Measurements from ENCODE around the gene KRT6B. TPM values are rescaled to one million over a fixed set of nuclear protein-coding genes. Genes with fewer than 3 reads are reported as not detected.

KRT6B gene
- polyA plus RNA-seq, 1 donor from 2014 or later, result not detected

DNA sequence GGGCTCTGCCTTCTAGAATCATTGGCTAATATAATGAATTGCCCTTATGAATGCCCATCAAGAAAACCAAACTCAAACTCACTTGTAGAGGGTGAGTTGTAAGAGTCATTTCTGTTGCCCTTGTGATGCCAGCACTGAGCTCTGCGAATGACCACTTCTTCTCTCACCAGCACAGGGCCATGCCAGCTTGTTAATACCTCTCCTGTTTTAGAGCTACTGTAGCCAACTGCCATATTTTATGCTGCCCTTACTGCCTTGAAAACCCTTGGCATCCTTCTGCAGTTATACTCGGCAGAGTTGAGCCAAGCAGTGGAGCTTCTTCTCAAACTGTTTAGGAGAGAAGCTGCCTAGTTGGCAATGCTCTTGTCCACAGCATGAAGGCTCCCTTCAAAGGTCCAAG, 25.9 kb downstream of the KRT6B start:
- Histone ChIP-seq H3K9me3 (ENCODE audit: low read length) (no peaks in the 10 kb centered on the region), H3K9ac (ENCODE audit: low read length) (no peak overlapping the region), H3K79me2 (replicated peaks; ENCODE audit: insufficient read depth, low read length) (no peaks in the 10 kb centered on the region)

DNA sequence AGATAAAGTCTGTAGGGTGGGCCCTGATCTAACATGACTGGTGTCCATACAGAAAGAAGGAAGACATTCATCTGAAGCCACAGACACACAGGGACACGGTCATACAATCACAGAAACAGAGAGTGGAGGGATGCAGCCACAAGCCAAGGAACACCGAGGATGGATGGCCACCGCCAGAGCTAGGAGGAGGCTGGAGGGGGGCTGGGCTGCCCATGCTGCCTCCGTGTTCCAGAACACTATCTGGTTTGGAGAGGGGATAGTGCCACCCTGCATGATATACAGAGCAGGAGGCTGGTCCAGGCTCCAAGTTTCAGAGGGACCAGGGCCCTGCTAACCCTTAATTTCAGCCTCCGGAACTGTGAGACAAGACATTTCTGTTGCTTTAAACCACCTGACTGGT, 26.5 kb downstream of the KRT6B start:
- no peaks in the 10 kb centered on the region for H3K9me3 ChIP-seq (ENCODE audit: low read length)
- no peaks in the 10 kb centered on the region for H3K9me2 ChIP-seq (ENCODE audit: insufficient read depth, low read length)
- no peak for TF ChIP-seq TAF1 (IDR thresholded peaks at IDR 0.05; ENCODE audit: low read depth)
- TF ChIP-seq, protein P1, sequence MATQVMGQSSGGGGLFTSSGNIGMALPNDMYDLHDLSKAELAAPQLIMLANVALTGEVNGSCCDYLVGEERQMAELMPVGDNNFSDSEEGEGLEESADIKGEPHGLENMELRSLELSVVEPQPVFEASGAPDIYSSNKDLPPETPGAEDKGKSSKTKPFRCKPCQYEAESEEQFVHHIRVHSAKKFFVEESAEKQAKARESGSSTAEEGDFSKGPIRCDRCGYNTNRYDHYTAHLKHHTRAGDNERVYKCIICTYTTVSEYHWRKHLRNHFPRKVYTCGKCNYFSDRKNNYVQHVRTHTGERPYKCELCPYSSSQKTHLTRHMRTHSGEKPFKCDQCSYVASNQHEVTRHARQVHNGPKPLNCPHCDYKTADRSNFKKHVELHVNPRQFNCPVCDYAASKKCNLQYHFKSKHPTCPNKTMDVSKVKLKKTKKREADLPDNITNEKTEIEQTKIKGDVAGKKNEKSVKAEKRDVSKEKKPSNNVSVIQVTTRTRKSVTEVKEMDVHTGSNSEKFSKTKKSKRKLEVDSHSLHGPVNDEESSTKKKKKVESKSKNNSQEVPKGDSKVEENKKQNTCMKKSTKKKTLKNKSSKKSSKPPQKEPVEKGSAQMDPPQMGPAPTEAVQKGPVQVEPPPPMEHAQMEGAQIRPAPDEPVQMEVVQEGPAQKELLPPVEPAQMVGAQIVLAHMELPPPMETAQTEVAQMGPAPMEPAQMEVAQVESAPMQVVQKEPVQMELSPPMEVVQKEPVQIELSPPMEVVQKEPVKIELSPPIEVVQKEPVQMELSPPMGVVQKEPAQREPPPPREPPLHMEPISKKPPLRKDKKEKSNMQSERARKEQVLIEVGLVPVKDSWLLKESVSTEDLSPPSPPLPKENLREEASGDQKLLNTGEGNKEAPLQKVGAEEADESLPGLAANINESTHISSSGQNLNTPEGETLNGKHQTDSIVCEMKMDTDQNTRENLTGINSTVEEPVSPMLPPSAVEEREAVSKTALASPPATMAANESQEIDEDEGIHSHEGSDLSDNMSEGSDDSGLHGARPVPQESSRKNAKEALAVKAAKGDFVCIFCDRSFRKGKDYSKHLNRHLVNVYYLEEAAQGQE (IDR thresholded peaks at IDR 0.05; ENCODE audit: borderline replicate concordance), result no peak
- TF ChIP-seq RAD21 (conservative IDR thresholded peaks at IDR 0.05), result no peak
- no peak for TF ChIP-seq POLR2AphosphoS5 (IDR thresholded peaks at IDR 0.05)
- TF ChIP-seq, protein P2, sequence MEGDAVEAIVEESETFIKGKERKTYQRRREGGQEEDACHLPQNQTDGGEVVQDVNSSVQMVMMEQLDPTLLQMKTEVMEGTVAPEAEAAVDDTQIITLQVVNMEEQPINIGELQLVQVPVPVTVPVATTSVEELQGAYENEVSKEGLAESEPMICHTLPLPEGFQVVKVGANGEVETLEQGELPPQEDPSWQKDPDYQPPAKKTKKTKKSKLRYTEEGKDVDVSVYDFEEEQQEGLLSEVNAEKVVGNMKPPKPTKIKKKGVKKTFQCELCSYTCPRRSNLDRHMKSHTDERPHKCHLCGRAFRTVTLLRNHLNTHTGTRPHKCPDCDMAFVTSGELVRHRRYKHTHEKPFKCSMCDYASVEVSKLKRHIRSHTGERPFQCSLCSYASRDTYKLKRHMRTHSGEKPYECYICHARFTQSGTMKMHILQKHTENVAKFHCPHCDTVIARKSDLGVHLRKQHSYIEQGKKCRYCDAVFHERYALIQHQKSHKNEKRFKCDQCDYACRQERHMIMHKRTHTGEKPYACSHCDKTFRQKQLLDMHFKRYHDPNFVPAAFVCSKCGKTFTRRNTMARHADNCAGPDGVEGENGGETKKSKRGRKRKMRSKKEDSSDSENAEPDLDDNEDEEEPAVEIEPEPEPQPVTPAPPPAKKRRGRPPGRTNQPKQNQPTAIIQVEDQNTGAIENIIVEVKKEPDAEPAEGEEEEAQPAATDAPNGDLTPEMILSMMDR (IDR thresholded peaks at IDR 0.05; ENCODE audit: poor library complexity, severe bottlenecking), result no peak
- no peak for TF ChIP-seq MXI1 (conservative IDR thresholded peaks at IDR 0.05; ENCODE audit: poor library complexity, severe bottlenecking)
- no peak for TF ChIP-seq EZH2 (IDR thresholded peaks at IDR 0.05; ENCODE audit: borderline replicate concordance, insufficient read depth, low read length, poor library complexity, severe bottlenecking)
- no peak for TF ChIP-seq EP300 (conservative IDR thresholded peaks at IDR 0.05; ENCODE audit: poor library complexity, severe bottlenecking)
- TF ChIP-seq SMC3 (conservative IDR thresholded peaks at IDR 0.05; ENCODE audit: poor library complexity), result no peak
- H3K27ac ChIP-seq (ENCODE audit: low read length), result no peak overlapping the region
- H3F3A ChIP-seq (ENCODE audit: insufficient read depth, low read length, poor library complexity, severe bottlenecking), result no peaks in the 10 kb centered on the region
- no peak overlapping the region for H3K4me3 ChIP-seq (ENCODE audit: low read length)
- no peak overlapping the region for H2AFZ ChIP-seq (ENCODE audit: low read depth, low read length)
- H3K27me3 ChIP-seq (ENCODE audit: insufficient read depth, low read depth, low read length), result no peaks in the 10 kb centered on the region
- no peaks in the 10 kb centered on the region for H3K36me3 ChIP-seq (ENCODE audit: insufficient read depth, low read length)
- no peak overlapping the region for H3K4me2 ChIP-seq (ENCODE audit: low read length)
- no peaks in the 10 kb centered on the region for H4K20me1 ChIP-seq (ENCODE audit: insufficient read depth)
- no peaks in the 10 kb centered on the region for H3K79me2 ChIP-seq (replicated peaks; ENCODE audit: insufficient read depth, low read length)
- no peak overlapping the region for H3K9ac ChIP-seq (ENCODE audit: low read length)

More for the DNA sequence above, 25.9 kb downstream of the KRT6B start:
- Histone ChIP-seq H3K36me3 (ENCODE audit: insufficient read depth, low read length) (no peaks in the 10 kb centered on the region), H3K4me3 (ENCODE audit: low read length) (no peak overlapping the region), H3K9me2 (ENCODE audit: insufficient read depth, low read length) (no peaks in the 10 kb centered on the region), H4K20me1 (ENCODE audit: insufficient read depth) (no peaks in the 10 kb centered on the region), H3K27me3 (ENCODE audit: insufficient read depth, low read depth, low read length) (no peaks in the 10 kb centered on the region), H2AFZ (ENCODE audit: low read depth, low read length) (no peak overlapping the region), H3K4me2 (ENCODE audit: low read length) (no peak overlapping the region), H3F3A (ENCODE audit: insufficient read depth, low read length, poor library complexity, severe bottlenecking) (no peaks in the 10 kb centered on the region), H3K27ac (ENCODE audit: low read length) (no peak overlapping the region)
- TF ChIP-seq SMC3 (conservative IDR thresholded peaks at IDR 0.05; ENCODE audit: poor library complexity) (no peak), MXI1 (conservative IDR thresholded peaks at IDR 0.05; ENCODE audit: poor library complexity, severe bottlenecking) (no peak), POLR2AphosphoS5 (IDR thresholded peaks at IDR 0.05) (no peak), TAF1 (IDR thresholded peaks at IDR 0.05; ENCODE audit: low read depth) (no peak), RAD21 (conservative IDR thresholded peaks at IDR 0.05) (no peak), EZH2 (IDR thresholded peaks at IDR 0.05; ENCODE audit: borderline replicate concordance, insufficient read depth, low read length, poor library complexity, severe bottlenecking) (no peak), EP300 (conservative IDR thresholded peaks at IDR 0.05; ENCODE audit: poor library complexity, severe bottlenecking) (no peak)
- TF ChIP-seq, protein P2 (IDR thresholded peaks at IDR 0.05; ENCODE audit: poor library complexity, severe bottlenecking), result no peak
- TF ChIP-seq, protein P1 (IDR thresholded peaks at IDR 0.05; ENCODE audit: borderline replicate concordance), result no peak
